ENCODE data around the gene TMEM106C.

The TMEM106C gene

DNA sequence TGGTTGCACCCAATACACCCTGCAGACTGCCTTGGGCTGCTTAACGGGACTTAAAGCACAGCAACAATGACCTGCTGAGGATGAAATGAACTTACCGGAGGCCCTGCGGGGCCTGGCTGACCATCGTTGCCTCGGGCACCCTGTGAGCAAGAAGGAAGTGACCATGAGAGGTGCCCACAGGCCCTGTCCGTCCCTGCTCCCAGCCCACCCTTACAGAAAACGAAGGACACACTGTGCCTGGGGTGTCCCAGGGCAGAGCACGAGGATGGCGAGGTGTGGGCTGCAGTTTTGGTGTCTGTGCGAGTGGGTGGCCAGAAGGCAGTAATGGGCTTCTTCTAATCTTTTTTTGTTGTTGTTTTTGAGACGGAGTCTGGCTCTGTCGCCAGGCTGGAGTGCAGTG lies 26.3 kb downstream of the TMEM106C start:
- no peak for TF ChIP-seq GATA2 (IDR thresholded peaks at IDR 0.05; ENCODE audit: low read depth, low read length)
- no peak for TF ChIP-seq GATA3 (IDR thresholded peaks at IDR 0.05; ENCODE audit: low read depth, low read length)

DNA sequence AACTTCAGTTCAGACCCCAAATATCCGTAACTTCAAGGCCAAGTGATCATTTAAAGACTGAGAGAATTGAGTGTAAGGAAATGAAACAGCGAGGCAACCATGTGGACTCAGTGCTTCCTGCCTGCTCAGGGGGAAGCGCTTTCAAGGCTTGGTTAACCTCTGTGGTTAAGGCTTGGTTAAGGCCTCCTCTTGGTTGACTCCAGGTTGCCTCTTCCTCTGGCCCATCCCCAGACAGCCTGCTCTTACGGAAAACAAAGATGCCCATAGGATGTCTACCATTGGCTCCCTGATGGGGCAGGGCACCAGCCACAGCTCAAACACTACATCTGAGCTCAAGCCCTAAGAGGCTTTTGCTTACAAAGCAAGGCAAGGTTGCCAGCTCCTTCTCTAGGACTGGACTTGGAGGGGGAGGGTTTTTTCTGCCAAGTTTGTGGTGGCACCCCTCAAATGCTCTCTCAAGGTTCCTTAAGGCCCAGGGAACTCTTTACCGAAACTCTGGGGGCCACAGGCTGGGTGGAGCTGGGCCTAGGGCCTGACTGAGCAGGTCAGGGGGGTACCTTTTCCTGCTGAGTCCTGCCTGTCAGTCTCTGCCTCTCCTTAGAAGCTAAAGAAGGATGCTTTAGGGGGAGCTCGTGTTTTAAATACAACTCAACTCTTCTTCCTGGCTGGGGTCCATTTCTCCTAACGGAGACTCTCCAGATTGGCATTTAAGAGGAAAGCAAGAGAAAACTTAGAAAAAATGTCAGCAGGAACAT lies 27.1 kb downstream of the TMEM106C start:
- TF ChIP-seq GATA3 (IDR thresholded peaks at IDR 0.05; ENCODE audit: low read depth, low read length) (no peak), GATA2 (IDR thresholded peaks at IDR 0.05; ENCODE audit: low read depth, low read length) (no peak)

DNA sequence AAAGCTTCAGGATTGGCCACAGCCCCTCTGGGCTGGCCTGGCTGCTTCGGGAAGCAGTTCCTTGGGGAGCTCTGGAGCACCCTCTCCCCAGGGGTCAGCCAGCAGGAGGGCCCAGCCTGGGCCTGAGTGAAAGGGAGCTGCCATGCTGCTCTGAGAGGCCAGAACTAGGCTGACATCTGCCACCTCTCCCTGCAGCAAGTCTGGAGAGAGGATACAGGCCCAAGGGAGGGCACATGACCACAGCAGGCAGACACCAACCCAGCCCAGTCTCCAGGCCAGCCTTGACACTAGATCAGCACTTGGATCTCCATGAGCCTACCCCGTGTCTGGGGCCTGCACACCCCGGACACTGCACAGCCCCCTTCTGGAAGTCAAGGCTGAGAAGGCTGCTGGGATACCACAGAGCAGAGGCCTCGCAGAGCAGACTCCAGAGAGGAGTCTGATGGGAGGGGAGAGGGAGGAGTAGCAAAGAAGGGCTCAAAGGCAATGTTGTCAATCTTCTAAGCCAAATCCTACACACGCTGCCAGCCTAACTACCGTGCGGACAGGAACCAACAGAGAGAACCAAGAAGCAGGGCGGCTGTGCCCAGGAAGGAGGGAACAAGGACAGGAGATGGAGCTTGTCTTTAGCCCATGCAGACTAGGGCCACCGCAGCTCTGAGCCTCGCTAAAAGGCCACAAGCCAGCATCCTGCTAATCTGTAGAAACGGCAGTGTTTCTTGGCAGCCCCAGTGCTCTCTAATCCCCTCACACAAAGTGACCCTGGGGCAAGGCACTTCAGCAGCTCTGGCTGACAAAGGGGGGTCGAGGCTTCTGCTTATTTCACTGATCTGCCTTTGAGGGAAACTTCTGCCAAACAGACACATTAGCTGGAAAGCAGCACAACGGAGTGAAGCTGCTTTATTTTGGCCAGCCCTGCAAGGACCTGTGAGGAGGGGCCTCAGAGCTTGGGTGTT lies 28.0 kb downstream of the TMEM106C start:
- no peak for TF ChIP-seq GATA2 (IDR thresholded peaks at IDR 0.05; ENCODE audit: low read depth, low read length)
- TF ChIP-seq GATA3 (IDR thresholded peaks at IDR 0.05; ENCODE audit: low read depth, low read length), result no peak

DNA sequence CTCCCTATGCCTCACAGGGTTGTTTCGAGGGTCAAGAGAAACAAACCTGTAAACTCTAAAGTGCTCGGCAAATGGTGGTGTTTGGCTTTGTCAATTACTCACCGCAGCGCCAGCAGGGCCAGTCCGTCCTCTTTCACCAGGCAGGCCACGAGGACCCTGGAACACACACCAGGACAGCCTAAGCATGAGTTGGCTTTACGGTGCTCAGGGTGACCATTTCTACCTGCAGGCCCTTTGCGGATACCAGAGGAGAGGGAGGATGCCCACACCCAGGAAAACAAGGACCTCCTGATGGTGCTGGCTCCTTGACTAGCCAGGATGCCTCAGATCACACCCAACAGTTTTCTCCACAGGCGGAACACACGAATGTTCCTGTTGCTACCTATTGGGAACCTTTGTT lies 29.4 kb downstream of the TMEM106C start:
- TF ChIP-seq GATA3 (IDR thresholded peaks at IDR 0.05; ENCODE audit: low read depth, low read length) (no peak), GATA2 (IDR thresholded peaks at IDR 0.05; ENCODE audit: low read depth, low read length) (no peak)

DNA sequence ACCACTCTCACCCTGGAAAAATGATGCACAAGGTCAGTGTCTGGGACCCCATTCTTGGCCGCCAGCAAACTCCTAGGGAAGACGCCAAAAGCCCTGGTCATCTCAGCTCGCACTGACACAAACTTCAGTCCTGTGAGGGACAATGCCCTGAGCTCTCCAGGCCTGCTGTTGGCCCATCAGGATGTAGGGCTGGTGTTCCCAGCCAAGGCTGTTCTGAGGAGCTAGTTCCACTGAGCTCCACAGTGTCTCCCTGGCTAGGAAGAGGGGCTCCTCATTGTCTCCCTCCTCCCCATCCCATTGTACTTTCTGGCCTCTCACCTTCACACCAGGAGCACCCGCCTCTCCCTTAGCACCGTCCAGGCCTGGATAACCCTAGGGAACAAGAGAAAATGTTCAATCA lies 30.1 kb downstream of the TMEM106C start:
- TF ChIP-seq GATA2 (IDR thresholded peaks at IDR 0.05; ENCODE audit: low read depth, low read length), result no peak
- no peak for TF ChIP-seq GATA3 (IDR thresholded peaks at IDR 0.05; ENCODE audit: low read depth, low read length)

DNA sequence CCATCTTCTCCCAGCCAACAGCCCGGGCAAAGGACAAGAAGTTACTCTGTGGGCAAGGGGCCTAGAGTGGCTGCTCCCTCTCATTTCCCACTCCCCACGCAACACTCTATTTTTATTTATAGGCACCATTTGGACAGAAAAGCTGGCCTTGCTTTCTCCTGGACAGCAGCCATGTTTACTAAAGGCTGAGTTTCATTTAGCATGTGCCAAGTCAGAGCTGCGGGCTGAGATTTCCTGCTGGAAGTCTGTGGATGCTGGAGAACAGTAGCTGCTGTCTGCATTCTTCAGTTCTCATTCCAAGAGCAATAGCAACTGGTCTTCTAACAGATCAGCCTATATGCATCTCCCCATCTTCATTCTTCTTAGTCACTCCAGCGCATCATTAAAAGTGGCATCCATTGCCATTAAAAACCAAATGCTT lies 32.6 kb downstream of the TMEM106C start:
- TF ChIP-seq GATA2 (IDR thresholded peaks at IDR 0.05; ENCODE audit: low read depth, low read length), result no peak
- no peak for TF ChIP-seq GATA3 (IDR thresholded peaks at IDR 0.05; ENCODE audit: low read depth, low read length)

DNA sequence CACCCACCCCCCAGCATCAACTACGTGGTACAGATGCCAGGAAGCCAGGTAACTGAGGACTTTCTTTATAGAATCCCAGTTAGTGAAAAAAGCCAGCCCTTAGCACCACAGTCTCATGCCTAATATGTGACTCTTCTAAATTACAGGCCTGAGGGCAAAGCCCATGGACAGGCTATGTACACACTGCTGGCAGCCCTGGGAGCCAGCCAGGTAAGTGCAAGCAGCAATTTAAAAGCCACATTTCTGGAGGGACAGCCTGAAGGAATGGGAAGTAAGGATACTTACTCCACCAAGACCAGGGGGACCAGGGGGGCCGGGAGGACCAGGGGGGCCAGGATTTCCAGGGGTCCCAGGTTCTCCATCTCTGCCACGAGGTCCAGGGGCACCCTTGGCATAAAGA lies 33.9 kb downstream of the TMEM106C start:
- TF ChIP-seq GATA3 (IDR thresholded peaks at IDR 0.05; ENCODE audit: low read depth, low read length) (no peak), GATA2 (IDR thresholded peaks at IDR 0.05; ENCODE audit: low read depth, low read length) (no peak)

DNA sequence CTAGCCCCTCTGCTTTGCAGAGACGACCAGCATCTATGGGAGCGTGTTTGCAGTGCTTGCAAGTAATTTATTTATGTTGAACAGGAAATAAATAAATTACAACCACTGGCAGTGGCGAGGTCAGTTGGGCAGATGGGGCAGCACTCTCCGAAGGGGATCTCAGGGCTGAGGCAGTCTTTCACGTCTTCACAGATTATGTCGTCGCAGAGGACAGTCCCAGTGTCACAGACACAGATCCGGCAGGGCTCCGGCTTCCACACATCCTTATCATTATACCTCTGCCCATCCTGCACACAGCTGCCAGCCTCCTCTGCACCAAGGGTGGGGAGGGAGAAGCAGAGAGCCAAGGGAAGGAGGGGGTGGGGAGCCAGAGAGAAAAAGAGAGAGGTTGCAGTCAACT lies 36.4 kb downstream of the TMEM106C start:
- TF ChIP-seq GATA3 (IDR thresholded peaks at IDR 0.05; ENCODE audit: low read depth, low read length), result no peak
- no peak for TF ChIP-seq GATA2 (IDR thresholded peaks at IDR 0.05; ENCODE audit: low read depth, low read length)

DNA sequence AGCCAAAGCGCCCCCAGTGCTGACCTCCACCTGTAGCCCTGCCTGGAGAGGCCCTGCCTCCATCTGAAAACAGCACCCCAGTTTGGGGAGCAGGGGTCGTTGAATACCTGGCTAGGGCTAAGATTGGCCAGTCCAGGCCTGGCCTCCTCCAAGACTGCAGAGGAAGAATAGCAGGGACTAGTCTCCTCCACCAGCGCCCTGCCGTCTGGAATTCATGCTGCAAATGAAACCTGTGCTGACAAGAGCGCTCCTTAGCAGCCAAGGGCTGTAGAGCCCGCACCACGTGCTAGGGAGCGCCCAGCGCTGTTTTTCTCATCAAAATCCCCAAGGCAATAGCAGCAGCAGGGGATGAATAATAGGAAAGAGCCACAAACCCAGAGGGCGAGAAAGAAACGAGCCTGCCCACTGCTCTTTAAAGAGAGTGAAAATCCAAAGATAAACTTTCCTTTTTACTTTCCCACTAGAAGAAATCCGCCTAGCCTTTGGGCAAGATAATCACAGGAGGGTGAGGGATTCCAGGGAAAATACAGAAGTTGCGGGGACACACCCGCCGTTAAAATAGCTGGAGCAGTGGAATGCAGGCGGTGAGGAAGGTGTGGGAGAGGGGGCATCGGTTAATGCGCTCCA lies 37.6 kb downstream of the TMEM106C start:
- TF ChIP-seq GATA2 (IDR thresholded peaks at IDR 0.05; ENCODE audit: low read depth, low read length) (no peak), GATA3 (IDR thresholded peaks at IDR 0.05; ENCODE audit: low read depth, low read length) (no peak)

DNA sequence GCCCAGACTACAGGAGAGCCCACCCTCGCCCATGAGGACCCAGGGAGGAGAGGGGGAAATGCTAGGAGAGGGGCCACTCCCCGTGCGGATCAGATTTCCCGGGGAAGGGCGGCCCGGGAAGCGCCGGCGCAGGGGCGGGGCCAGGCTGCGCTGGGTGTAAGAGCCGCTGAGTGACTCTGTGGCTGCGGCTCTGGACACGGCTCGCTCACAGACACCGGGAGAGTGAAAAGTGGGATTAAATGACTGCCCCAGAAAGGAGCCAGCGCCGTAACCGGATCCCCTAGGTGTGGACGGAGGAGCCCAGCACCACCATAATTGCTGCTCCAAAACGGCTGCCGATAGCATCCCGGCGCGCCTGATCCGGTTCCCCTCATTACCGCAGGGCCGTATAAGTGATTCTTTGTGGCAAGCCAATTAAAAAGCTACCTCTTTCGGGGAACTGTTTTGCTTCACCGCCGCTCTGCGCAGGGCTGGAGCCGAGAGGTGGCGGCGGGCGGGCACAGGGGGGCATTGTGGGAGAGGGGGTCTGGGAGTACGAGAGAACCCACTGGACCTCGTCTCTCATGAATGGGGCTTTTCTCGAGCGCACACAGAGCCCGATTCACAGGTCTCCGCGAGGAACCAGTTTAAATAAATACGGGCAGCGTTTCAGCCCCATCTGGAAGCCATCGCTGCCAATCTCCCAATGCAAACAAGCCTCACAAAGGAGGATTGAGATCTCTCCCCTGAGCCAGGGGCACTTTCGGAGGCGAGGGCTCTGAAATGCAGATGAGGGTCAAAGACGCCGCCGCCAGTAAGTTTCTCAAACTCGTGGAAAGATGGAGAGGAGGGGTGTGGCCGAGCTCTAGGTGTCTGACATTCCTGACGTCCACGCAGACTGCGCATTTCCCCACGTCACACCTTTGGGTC lies 38.4 kb downstream of the TMEM106C start:
- no peak for TF ChIP-seq GATA2 (IDR thresholded peaks at IDR 0.05; ENCODE audit: low read depth, low read length)
- TF ChIP-seq GATA3 (IDR thresholded peaks at IDR 0.05; ENCODE audit: low read depth, low read length), result no peak

DNA sequence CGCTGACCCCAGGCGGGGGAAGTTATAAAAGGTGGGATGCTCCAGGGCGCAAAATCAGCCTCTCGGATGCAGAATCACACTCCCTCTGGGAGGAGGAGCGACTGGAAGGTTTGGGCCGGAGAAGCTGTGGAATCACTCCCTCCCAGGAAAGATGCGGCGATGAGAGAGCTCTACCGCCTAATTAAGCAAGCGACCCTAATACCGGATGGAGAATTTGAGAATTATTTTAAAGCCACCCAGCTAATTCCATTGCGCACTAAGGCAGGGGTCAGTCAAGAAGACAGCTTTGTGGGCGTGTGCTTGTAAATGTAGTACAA lies 39.0 kb downstream of the TMEM106C start:
- no peak for TF ChIP-seq GATA2 (IDR thresholded peaks at IDR 0.05; ENCODE audit: low read depth, low read length)
- no peak for TF ChIP-seq GATA3 (IDR thresholded peaks at IDR 0.05; ENCODE audit: low read depth, low read length)

DNA sequence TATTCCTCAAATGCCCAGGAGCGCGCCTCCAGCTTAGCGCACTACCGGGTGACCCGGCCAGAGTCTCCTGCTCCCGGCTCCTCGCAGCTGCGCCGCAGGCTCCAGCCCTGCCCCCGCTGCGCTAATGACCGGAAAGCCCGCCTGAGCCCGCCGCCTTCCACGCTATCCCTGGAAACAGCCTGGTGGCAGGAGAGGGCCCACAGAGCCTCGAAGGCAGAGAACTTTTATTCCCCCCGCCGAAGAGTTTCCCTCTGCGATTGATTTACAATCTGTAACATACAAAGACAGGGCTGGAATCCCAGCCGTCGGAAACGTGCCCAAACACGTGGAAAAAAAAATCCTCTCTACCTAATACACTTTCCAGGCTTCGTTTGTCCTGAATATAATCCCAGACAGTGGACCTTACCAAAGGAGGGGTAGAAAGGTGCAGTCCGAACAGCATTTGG lies 39.4 kb downstream of the TMEM106C start:
- TF ChIP-seq GATA2 (IDR thresholded peaks at IDR 0.05; ENCODE audit: low read depth, low read length) (no peak), GATA3 (IDR thresholded peaks at IDR 0.05; ENCODE audit: low read depth, low read length) (no peak)

DNA sequence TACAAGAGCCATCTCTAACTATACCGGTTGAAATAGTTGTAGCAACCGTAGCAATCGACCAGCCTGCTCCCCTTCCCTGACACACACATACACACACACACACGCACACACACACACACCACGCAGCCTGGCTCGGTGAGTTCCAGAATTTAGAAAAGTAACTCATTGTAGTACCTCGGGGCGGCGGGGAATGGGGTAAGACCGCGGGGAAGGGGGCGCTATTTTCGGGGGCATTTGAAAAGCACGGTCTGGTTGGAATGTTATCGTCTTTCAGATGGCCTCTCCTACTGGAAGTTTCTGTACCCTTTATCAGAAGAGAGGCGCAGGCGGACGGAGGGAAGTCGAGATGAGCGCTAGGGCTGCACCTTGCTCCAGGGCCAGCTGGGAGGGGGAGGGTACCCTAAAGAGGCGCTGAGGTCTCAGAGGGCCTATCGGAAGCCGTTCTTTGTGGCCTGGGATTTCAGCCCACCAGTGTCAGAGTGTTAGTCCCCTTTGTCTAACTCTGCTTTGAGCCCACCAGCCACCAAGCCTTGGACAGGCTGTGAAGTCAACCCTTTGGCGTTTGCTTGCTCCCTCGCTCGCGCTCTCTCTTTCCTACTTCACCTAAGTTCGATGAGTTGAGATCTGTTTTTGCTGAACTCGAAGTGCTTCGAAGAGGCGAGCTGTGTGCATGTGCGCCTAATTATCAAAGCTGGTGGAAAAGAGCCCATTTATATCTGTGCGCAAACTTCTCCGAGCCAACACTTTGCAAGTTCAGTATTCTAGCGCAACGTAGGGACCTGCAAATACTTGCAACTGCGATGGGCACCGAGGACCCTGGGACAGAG lies 40.0 kb downstream of the TMEM106C start:
- TF ChIP-seq GATA3 (IDR thresholded peaks at IDR 0.05; ENCODE audit: low read depth, low read length), result no peak
- no peak for TF ChIP-seq GATA2 (IDR thresholded peaks at IDR 0.05; ENCODE audit: low read depth, low read length)

Data from SH-SY5Y (cell line).